K562 (cell line): Measurements from ENCODE around the gene SFI1. TPM values are rescaled to one million over a fixed set of nuclear protein-coding genes. Genes with fewer than 3 reads are reported as not detected.

Source experiments
- ATAC-seq: fragments of 200-7000 bp; cut with Tn5 transposase; 3 replicates; pipeline ENCODE4 v1.9.1; 2020; ENCODE audit warnings: moderate library complexity
- BruUV-seq: library from RNA; stranded (reverse); fragments of 400-500 nt; replicated peaks from 2 replicates; lab custom pipeline; 2021; lab: Mats Ljungman, UMichigan
- CTCF ChIA-PET: fragments of 300-600 bp; formaldehyde crosslinking; extraction: SDS; loops from one replicate; lab custom pipeline; 2021; ENCODE audit warnings: low intra/inter-chr PET ratio; lab: Yijun Ruan, JAX
- POLR2A ChIA-PET: fragments of 300-600, 350-650 bp; sonication (Branson Sonifier 250); formaldehyde crosslinking; extraction: SDS; loops from one replicate; lab custom pipeline; 2021; ENCODE audit warnings: antibody characterized with exemption, inconsistent platforms; lab: Yijun Ruan, JAX
- DNase-seq, 4 experiments: peaks; one replicate each; pipeline versions ENCODE4 v3.0.0 to v3.0.0-alpha.2; 2011 to 2018; ENCODE audit warnings: low spot score in 3 of 4, mixed read lengths in 3 of 4; ENCODE audit errors: extremely low read depth in 1 of 4
- FAIRE-seq: peaks from 2 replicates; lab custom pipeline; 2011; peaks lifted over from hg19 to GRCh38; lab: Jason Lieb, UNC
- H2AFZ ChIP-seq: 2 replicates; pipeline ENCODE4 v1.6.0; 2011; ENCODE audit warnings: low read depth, low read length, control low read depth, inconsistent platforms
- H3K27ac ChIP-seq: fragments of 200-600 bp; 3 replicates; pipeline ENCODE4 v1.8.0; 2011; ENCODE audit warnings: low read depth, mild to moderate bottlenecking, control low read depth, inconsistent platforms, low read length, moderate library complexity, mixed read lengths; ENCODE audit errors: extremely low read depth
- H3K27me3 ChIP-seq, 2 experiments: fragments of 300-600 bp in 1 of 2; 2 replicates in 1 of 2; 3 replicates in 1 of 2; pipeline versions ENCODE4 v1.6.0 to v1.8.0; 2011; ENCODE audit warnings: inconsistent platforms in 2 of 2, low read length in 2 of 2, mild to moderate bottlenecking in 1 of 2, mixed read lengths in 1 of 2, moderate library complexity in 1 of 2; ENCODE audit not compliant: control insufficient read depth in 2 of 2, insufficient read depth in 2 of 2
- H3K36me3 ChIP-seq: fragments of 300-600 bp; 3 replicates; pipeline ENCODE4 v1.8.0; 2011; ENCODE audit warnings: mild to moderate bottlenecking, low read length, inconsistent platforms; ENCODE audit not compliant: control insufficient read depth, insufficient read depth
- H3K4me1 ChIP-seq, 2 experiments: fragments of 200-600 bp in 1 of 2; replicated peaks in 1 of 2; 2 replicates in 1 of 2; 3 replicates in 1 of 2; pipeline versions ENCODE4 v1.5.1 to v1.8.0; 2011; ENCODE audit warnings: inconsistent platforms in 2 of 2, low read length in 2 of 2, mild to moderate bottlenecking in 1 of 2, mixed read lengths in 1 of 2, moderate library complexity in 1 of 2; ENCODE audit not compliant: control insufficient read depth in 2 of 2, insufficient read depth in 2 of 2
- H3K4me2 ChIP-seq: 2 replicates; pipeline ENCODE4 v1.6.1; 2011; ENCODE audit warnings: low read length, control low read depth, inconsistent platforms, mixed read lengths; ENCODE audit not compliant: insufficient read depth
- H3K4me3 ChIP-seq: fragments of 200-600 bp; sonication (generic), shearing (Covaris generic); 2 replicates; pipeline ENCODE4 v1.5.1; 2016; ENCODE audit warnings: control low read depth, inconsistent platforms
- H3K79me2 ChIP-seq: fragments of 200-600 bp; 3 replicates; pipeline ENCODE4 v1.8.0; 2011; ENCODE audit warnings: low read length, inconsistent platforms; ENCODE audit not compliant: control insufficient read depth, insufficient read depth
- H3K9ac ChIP-seq, 2 experiments: 2 replicates each; pipeline versions ENCODE4 v1.6.0 to v1.6.1; 2011; ENCODE audit warnings: low read depth in 2 of 2, low read length in 2 of 2, control low read depth in 1 of 2, inconsistent platforms in 1 of 2, mild to moderate bottlenecking in 1 of 2, mixed read lengths in 1 of 2; ENCODE audit not compliant: insufficient read depth in 1 of 2
- H3K9me1 ChIP-seq: one replicate; pipeline ENCODE4 v1.6.0; 2011; ENCODE audit warnings: inconsistent platforms, mild to moderate bottlenecking, low read length, moderate library complexity; ENCODE audit not compliant: control insufficient read depth, insufficient read depth
- H3K9me3 ChIP-seq: replicated peaks from 2 replicates; pipeline ENCODE4 v1.5.1; 2011; ENCODE audit warnings: low read depth, low read length, inconsistent platforms; ENCODE audit not compliant: control insufficient read depth, insufficient read depth
- H4K20me1 ChIP-seq: replicated peaks from 2 replicates; pipeline ENCODE4 v1.6.1; 2011; ENCODE audit warnings: low read length, inconsistent platforms, mixed read lengths; ENCODE audit not compliant: control insufficient read depth, insufficient read depth
- LCOR ChIP-seq: sonication (generic); formaldehyde crosslinking; IDR thresholded peaks from 2 replicates; pipeline ENCODE4 v1.8.0; 2022; ENCODE audit warnings: mild to moderate bottlenecking, missing genetic modification reagents
- NFE2L1 ChIP-seq: fragments of 450-650 bp; IDR thresholded peaks from 2 replicates; pipeline ENCODE4 v1.6.1; 2016; ENCODE audit warnings: missing genetic modification characterization, low read depth, mild to moderate bottlenecking, missing compliant biosample characterization, moderate library complexity, borderline replicate concordance
- PBX2 ChIP-seq, 2 experiments: IDR thresholded peaks in 1 of 2; conservative IDR thresholded peaks in 1 of 2; 2 replicates each; pipeline ENCODE4 v1.6.1; 2016; ENCODE audit warnings: low read depth in 2 of 2, mild to moderate bottlenecking in 1 of 2, missing compliant biosample characterization in 1 of 2, missing genetic modification characterization in 1 of 2, moderate library complexity in 1 of 2
- RBFOX2 ChIP-seq: fragments of 200-400 bp; formaldehyde crosslinking; IDR thresholded peaks from 2 replicates; pipeline ENCODE4 v1.6.1; 2017; ENCODE audit warnings: low read depth, mild to moderate bottlenecking, low read length, moderate library complexity
- REST ChIP-seq, 2 experiments: fragments of 450-650 bp; formaldehyde crosslinking in 1 of 2; IDR thresholded peaks; 2 replicates each; pipeline versions ENCODE4 v1.4.0 to v1.6.1; 2014 to 2020; ENCODE audit warnings: mild to moderate bottlenecking in 2 of 2, borderline replicate concordance in 1 of 2, low read depth in 1 of 2
- SIN3B ChIP-seq: fragments of 450-650 bp; IDR thresholded peaks from 2 replicates; pipeline ENCODE4 v1.6.1; 2017; ENCODE audit warnings: low read depth, mild to moderate bottlenecking, moderate library complexity
- WGBS: fragments of 100-300 bp; shearing (Covaris generic); methylation state at CpG from one replicate; pipeline ENCODE4 v1.1.6; 2016; ENCODE audit warnings: low coverage, mixed read lengths; ENCODE audit not compliant: insufficient coverage; ENCODE audit errors: missing lambda C conversion rate; 5-methylcytosine and 5-hydroxymethylcytosine counted together
- in situ Hi-C: fragments of 300-500 bp; cut with MboI; formaldehyde crosslinking; loops from 4 replicates; pipeline ENCODE4 v1.15.0; 2018; ENCODE audit warnings: inconsistent platforms, mixed read lengths
- intact Hi-C: fragments of 100-400 bp; cut with micrococcal nuclease; formaldehyde crosslinking; loops from 2 replicates; pipeline ENCODE4 v1.14.2; 2022
- polyA plus RNA-seq, 8 experiments: library from polyadenylated mRNA; depleted of rRNA in 4 of 8; stranded (reverse) in 5 of 8; unstranded in 3 of 8; fragments of >200 nt; fragmentation: Nextera tagmentation in 2 of 8; fragmentation: Illumina TruSeq in 1 of 8; extraction: Ambion mirVana in 2 of 8; extraction: Trizol in 1 of 8; gene quantifications; 2 replicates each; pipeline versions ENCODE4 v1.2.1 to v1.2.3, GENCODE V29; 2011 to 2014; ENCODE audit warnings: inconsistent platforms in 1 of 8, missing spikeins in 1 of 8
- total RNA-seq, 7 experiments: library from RNA; depleted of rRNA in 6 of 7; stranded (reverse); fragments of >200 nt in 6 of 7; fragmentation: Illumina TruSeq in 2 of 7; extraction: Trizol in 2 of 7; gene quantifications; 2 replicates each; pipeline versions ENCODE4 v1.2.1 to v1.2.3, GENCODE V29; 2011 to 2021; ENCODE audit warnings: low replicate concordance in 1 of 7

Gene SFI1
- total and polyA plus RNA-seq, 9 of the 15 experiments (the other 6 are each of a cell fraction or from before 2014, with no cell fraction given), result 3.0 to 25.6 (median 14.1) TPM

- DNase-seq (peak in 3 of 4 experiments; percentile 13 to 27 (median 18)), ATAC-seq (peak; percentile 90), FAIRE-seq (peak; percentile 66)
- H3K79me2 ChIP-seq, result no peaks in the 10 kb centered on the region
- H3K4me3 ChIP-seq, result no peak overlapping the region
- no peak overlapping the region for H3K9ac ChIP-seq
- peaks cover 54% of the 10 kb centered on the region; the same call in 1 of the 3 replicates for H3K36me3 ChIP-seq
- no peaks in the 10 kb centered on the region for H3K9me1 ChIP-seq
- H3K4me2 ChIP-seq, result no peak overlapping the region
- CTCF ChIA-PET, result interaction anchor here (0.6 kb wide), 1 partner anchor 164 kb away, joined by 3 read pairs; no protein-coding TSS in a partner anchor
- POLR2A ChIA-PET, result interaction anchor here (0.6 to 0.9 kb wide), 4 partner anchors 9 to 15 kb away, joined by 3 to 5 read pairs (median 3); no protein-coding TSS in a partner anchor
- H3K9me3 ChIP-seq, result no peaks in the 10 kb centered on the region
- TSS peak; percentile 15 for BruUV-seq
- no peaks in the 10 kb centered on the region for H3K4me1 ChIP-seq
- in situ Hi-C loops (no loop called here), intact Hi-C loops (no loop called here)
- no peaks in the 10 kb centered on the region for H3K27me3 ChIP-seq
- H3K27ac ChIP-seq, result no peak overlapping the region
- WGBS, result 46% methylated on average over 5 of the region's 5 CpGs
- H2AFZ ChIP-seq, result no peak overlapping the region
- no peaks in the 10 kb centered on the region for H4K20me1 ChIP-seq
- TF ChIP-seq LCOR (no peak), RBFOX2 (no peak), REST (IDR thresholded peaks at IDR 0.05; ENCODE audit: borderline replicate concordance) (peak; percentile 15; the same call in 1 of the 2 replicates), REST (CRISPR knock-in tag; IDR thresholded peaks at IDR 0.05; ENCODE audit: low read depth) (no peak), SIN3B (no peak), NFE2L1 (no peak), PBX2 (CRISPR knock-in tag; IDR thresholded peaks at IDR 0.05; ENCODE audit: low read depth) (no peak), PBX2 (tag; conservative IDR thresholded peaks at IDR 0.05; ENCODE audit: low read depth) (0 out of 2 replicates have a peak, but pooled peaks have one; percentile 28)
Observed at GRCh38 chr22:31451709-31452571, 44.4 kb upstream of the SFI1 start.
